ENCODE results near the gene COL7A1.

COL7A1 gene

DNA sequence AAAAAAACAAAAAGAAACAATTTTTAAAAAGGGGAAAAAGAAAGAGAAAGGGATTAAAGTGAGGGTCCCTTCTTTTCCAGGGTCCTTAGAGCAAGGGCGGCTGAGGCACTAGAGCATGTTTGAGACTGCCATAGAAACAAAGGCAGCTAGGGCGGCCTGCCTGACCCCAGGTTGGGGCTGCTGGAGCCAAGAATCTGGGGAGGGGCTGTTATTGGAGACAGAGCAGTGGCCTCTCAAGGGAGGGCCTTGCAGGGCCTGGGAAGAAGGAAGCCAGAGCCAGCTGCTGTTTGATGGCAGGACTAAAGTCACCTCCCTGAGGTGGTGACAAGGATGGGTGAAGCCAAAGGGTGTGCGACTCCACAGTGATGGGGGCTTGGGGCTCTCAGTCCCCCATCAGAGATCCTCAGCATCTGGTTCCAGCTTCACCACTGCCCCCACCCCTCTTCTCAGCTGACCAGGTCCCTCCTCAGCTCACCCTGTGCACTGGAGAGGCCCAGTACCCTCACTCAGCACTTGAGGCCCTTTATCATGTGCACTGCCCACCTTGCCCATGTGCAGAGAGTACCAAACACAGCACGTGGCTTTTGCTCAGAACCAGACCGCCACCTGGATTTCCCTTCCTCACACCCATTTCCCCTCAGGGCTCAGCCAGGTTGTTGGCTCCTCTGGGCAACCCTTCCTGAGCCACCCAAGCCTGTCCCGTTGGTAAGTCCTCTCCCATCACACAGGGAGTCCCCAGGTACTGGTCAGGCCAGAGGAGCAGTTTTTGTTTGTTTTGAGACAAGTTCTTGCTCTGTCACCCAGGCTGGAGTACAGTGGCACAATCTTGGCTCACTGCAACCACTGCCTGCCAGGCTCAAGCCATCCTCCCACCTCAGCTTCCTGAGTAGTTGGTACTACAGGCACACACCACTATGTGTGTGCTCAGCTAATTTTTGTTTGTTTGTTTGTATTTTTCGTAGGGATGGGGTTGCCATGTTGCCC, 24.7 kb upstream of the COL7A1 start:
- DNase-seq (ENCODE audit: low spot score), result no peak

DNA sequence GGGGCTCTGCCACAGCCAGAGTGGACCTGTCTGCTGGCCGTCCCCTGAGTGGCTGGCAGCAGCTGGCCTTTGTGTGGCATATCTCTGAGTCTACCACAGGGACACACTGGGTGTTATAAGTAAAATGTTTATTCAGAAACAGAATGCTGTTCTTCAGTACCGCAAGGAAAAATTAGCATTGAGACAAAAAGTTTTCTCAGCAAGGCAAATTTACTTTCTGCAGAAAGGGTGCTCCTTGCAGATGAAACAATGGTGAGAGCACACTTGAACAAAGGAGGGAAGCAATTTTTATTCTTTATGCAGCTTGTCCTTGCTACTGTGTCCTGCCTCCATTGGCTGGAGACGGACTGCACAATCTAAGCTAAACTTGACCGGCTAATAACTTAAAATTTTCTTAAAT, 22.4 kb upstream of the COL7A1 start:
- DNase-seq (ENCODE audit: low spot score), result no peak

DNA sequence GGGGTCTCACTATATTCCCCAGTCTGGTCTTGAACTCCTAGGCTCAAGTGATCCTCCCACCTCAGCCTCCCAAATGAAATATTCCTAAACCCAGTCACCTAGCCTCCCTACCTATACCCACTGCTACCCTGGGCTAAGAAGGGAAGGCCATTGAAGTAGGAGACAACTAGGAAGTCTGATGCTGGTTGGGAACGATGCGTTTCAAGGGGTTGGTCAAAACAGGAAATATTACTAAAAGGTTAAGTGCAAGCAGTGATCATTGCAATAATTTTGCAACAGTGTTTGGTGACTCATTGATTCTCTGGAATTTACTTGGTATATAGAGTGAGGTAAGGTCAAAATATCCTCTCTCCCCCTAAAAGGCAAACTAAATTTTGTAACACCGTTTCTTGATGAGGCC, 18.9 kb upstream of the COL7A1 start:
- DNase-seq (ENCODE audit: low spot score), result no peak

DNA sequence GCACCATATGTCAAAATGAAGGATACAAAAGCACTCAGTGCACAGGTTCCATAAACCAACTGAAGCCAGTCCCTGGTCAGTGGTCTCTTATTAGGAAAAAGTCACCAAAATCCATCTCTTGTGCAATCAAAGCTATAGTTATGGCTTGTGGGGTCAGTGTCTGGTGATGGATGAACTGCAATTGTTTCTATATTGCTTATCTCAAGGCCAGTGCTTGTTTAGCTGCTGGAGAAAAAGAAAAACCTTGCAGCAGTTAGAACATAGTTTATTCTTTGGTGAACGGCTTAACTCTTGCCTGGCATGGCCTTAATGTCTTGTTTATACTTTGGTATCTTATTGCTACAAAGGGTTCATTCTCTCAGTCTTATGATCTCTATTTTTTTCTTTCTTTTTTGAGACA, 17.2 kb upstream of the COL7A1 start:
- DNase-seq (ENCODE audit: low spot score), result no peak

DNA sequence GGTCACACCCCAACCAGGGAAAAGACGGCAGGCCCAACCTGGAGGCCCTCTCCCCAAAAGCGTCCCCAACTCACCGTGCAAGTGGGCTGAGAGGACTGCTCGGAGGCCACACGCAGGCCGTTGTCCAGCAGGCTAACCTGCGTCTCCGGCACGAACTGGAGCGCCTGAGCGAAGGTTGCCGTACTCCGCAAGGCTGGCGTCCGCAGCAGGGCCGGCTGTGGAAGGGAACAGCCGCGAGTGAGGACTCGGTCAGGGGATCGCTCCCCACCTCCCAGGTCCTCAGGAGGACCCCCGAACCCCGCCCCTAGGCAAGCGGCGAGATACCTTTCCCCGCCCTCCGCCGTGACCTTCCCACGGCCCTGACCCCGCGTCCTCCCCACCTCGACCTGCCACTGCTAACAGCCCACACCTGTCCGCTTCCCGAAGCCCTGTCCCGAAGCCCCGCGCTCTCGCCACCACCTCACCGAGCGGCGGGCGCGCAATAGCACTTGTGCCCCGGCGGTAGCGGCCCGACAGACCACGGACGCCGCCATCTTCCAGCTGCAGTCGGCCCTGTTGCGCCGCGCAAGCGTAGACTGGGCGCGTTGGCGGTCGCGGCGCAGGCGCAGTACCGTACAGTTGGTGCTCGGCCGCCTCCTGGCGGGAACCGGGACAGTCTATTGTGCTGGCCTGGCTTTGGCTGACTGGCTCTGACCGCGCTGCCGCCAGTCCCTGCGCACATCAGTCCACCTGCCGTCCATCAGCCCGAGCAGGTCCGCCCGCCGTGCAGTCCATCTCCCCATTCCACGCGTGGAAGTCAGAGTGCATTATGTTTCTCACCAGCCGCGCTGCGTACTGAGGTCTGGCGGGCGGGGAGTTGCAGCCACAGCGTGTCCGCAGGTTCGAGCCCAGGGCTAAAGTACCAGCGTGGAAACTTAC, 14.2 kb upstream of the COL7A1 start, which contains the start of gene UQCRC1:
Gene UQCRC1 (minus strand): TSS at position 559 of the 918 bp plus-strand sequence. CDS start 26 bp downstream, at position 533.
- DNase-seq (ENCODE audit: low spot score), result peak; percentile 94

DNA sequence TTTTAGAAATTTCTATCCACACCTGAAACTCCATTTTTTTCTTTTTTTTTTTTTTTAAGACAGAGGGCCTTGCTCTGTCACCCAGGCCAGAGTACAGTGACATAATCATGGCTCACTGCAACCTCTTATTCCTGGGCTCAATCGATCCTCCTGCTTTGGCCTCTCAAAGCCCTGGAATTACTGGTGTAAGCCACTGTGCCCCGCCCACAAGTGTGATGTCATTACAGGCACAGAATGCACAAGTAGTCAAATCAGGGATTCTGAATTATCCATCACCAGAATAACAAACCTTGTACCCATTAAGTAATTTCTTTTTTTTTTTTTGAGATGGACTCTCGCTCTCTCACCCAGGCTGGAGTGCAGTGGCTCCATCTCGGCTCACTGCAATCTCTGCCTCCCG, 12.4 kb upstream of the COL7A1 start:
- no peak for DNase-seq (ENCODE audit: low spot score)

DNA sequence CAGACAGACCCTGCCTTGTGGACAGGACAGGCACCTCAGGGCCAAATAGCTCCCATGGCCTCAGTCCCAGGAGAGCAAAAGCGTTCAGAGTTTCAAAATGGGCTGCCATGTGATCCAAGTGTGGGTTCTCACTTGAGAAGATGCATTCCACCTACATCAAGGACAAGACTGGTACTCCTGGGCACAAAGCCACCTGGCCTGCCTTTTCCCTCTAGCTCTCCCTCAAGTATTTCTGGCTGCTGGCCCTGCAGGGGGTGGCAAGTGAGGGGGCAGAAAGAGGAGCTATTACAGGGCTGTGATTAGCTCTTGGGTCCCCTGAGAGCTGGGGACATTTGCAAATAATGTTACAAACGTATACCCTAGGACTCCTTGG, 6.5 kb upstream of the COL7A1 start:
- no peak for DNase-seq (ENCODE audit: low spot score)

DNA sequence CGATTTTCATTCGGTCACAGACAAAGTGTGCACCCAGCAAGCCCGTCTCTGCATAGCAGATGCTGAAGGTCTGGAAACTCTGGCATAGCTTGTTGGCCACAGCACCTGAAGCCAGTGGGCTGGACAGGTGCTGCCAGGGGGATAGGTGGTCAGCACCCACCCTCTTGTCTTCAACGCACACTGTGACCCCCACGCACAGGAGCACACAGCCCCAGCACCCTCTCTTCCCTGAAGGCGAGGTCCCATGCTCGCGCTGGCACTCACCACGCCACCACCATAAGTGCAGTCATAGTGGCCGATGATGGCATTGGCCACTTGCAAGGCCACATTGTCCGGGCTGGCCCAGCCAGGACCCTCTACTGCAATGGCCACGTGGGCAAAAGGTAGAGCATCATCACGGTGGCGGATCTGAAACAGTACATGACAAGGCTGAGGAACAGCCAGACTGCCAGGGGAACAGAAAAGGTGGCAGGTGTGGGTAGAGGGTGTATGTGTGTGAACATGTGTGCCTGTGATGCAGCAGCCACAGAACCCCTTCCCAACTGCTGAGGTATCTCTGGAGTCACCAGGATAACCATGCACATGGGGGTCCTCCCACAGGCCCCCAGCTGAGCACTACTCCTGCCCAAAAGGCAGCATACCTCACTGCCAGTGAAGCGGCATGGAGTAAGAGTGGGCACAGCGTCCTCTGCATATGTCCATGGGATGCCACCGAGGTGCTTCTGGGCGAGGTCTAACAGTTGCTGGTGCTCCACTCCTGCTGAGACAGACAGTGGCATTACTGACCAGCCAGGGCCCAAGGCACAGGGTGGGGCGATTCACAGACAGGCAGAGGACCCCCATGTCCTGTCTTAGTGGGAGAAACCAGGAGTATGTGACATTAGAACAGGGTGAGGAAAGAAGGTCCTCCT, 5.8 kb upstream of the COL7A1 start:
- DNase-seq (ENCODE audit: low spot score), result no peak

DNA sequence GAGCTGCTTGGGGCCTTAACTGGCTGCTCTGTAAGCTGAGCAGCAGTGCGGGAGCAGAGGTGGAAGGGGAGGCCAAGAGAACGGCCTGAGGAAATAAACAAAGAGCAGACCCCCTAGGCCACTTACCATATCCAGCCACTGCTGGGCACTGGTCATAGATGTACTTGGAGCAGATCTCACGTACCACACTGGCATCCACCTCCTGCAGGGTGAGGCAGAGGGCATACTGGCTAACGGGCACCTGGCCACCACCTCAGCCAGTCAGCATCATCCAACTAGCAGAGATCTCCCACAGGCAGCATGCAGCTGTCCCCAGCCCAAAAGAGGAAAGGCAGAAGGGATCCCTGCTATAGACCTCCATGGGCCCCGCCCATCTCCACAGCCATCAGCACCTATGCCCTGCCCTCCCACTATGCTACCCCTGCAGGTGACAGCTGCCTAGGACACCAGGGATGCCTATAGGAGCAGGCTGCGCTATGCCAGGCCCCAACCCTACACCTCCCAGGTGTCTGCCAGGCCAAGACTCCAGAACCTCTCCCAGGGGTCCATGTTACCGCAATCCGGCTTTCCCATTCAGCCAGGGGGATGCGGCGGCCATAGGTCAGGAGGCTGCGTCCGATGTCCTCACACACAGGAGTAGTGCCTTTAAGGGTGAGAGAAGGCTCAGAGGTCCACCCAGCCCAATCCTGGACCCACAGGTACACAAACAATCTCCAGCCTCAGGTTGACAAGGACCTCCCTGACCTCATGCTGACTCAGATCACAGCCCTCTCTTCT, 4.6 kb upstream of the COL7A1 start:
- DNase-seq (ENCODE audit: low spot score), result no peak

DNA sequence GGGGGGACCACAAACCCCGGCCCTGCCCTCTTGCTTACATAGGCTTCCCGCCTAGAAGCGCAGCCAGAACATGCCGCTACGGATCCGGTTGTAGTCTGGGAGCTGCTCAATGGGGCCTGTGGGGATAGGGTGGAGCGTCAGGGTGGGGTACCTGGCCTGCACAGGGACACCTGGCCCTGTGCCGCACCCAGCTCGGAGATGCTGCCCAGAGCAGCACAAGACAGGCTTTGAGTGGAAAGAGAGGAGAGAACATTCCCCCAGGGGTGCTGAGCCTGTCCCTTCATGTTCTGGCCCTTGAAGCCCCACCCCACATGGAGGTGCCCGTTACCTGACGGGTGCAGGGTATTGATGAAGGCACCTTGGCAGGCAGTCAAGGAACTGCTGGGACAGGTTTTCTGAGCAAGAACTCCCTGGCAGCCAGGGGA, 4.0 kb upstream of the COL7A1 start:
- DNase-seq (ENCODE audit: low spot score), result no peak

DNA sequence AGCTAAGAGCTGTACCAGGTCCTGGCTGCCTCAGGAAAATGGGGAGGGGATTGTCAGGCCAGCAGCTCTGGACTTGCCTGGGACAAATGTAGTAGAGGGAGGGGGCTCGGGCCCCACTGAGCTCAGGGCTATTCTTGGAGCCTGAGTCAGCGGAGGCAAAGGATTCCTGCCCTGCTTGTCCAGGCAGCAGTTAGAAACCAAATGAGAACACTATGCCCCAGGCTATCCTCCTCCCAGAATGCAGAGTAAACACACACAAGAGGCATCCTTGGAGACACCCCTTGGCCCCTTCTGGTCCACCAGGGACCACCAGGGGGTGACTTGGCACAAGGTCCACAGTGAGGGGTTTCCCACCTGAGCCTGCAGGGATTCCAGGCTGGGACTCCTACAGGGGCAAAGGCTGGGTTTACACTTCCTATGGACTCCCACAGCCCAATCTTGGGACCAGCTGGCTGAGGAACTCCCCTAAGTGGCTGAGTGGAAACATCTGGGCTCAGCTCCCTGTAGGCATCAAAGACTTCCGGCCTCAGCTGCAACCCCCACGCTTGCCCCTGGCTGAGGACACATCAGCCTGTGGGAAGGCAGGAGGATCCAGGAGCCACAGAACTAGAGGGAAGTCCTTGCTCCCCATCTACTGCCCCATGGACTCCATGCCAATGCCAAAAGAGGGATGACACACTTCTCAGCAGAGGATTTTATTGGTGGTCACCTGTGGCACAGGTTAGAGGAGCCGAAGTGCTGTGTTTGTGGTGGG, 3.4 kb upstream of the COL7A1 start:
- no peak for DNase-seq (ENCODE audit: low spot score)

DNA sequence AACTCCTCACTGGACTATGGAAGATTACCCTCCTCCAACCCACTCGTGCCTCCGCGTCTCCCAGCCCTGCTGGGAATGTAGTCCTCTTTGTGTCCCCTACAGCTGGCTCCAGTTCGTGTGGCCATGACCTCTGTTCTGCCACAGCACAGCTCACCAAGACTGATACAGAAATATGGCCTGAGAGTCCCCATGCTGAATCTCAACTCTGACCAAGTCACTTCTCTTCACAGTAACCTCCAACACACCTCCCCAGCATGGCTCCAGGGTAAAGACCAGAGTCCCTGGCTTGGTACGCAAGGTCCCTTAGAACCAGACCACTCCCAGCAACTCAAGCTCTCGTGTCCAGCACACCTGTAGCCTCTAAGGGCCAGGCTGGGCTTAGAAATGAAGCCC, 2.3 kb upstream of the COL7A1 start:
- DNase-seq (ENCODE audit: low spot score), result no peak

DNA sequence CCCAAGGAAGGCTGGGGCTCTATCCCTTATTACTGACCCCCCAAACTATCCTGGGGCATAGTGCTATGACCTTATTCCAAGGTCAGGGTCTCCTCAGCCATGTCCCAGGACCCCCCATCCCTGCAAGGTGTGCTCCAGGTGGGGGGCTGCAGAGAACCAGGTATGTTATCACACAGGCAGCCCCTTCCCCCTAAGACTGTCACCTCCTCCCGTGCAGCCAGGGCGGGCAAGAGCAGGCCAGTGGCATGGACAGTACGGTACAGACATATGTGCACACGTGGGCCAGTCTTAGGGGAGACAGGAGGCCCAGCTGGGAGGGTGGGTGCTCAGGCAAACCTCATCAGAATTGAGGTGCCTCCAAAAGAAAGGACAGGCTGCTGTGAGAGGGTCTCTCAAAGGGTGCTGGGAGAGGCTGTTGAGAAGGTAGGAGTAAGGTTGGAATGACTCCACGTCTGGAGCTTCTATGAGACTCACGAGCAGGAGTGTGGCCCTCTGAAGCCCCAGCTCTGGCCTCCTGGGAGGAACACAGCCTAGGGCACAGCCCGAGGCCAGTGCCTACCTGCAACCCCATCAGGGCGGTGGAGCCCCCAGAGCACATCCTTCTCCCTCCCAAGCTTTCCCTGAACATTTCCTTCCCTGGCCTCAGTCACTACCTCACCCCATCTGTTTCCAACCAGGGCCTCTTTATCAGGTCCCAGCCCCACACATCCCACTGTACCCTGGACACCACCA, 1.7 kb upstream of the COL7A1 start:
- no peak for DNase-seq (ENCODE audit: low spot score)

DNA sequence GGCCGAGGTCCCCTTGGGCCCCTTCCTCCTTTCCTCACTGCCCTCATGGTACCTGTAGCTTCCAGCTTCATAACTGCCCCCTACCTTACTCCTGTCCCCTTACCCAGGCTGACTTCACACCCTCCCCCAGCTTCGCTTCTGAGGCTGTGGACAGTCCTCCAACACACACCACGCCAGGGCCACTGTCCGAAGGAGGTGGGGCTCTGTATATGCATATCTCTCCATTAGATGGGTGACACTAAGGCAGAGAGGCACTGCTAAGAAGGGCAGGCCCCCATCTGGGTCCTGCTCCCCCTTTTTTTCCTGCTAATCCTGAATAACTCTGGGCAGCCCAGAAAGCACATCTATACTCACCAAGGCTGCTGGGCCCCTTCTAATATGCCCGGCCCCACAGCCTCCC, 1.0 kb upstream of the COL7A1 start:
- DNase-seq (ENCODE audit: low spot score), result no peak

DNA sequence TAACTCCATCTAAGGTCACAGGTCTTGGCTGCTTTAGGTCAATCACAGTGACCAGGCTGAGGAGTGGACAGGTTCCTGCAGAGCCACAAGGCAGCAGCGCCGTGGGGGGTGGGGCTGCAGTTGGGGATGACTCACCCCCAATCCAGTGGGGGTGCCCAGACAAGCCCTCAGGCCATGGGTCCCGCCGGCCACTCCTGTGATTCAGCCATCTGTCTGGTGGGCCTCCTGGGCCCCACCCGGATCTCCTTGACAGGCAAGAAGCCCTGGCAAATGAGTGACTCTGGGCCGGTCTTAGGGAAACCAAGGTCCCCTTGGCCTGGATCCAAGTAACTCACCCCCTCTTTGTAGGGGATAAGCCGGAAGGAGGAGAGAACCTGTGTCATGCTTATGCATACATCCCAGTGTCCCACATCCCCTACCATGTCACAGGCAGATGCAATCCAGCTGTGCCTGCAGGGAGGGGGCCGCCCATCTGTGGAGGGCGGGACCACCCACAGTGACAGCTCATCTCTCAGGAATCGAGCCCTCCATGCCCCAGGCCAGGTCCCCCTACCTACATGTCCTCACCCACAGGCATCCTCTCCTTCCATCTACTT, 495 bp upstream of the COL7A1 start:
- no peak for DNase-seq (ENCODE audit: low spot score)

DNA sequence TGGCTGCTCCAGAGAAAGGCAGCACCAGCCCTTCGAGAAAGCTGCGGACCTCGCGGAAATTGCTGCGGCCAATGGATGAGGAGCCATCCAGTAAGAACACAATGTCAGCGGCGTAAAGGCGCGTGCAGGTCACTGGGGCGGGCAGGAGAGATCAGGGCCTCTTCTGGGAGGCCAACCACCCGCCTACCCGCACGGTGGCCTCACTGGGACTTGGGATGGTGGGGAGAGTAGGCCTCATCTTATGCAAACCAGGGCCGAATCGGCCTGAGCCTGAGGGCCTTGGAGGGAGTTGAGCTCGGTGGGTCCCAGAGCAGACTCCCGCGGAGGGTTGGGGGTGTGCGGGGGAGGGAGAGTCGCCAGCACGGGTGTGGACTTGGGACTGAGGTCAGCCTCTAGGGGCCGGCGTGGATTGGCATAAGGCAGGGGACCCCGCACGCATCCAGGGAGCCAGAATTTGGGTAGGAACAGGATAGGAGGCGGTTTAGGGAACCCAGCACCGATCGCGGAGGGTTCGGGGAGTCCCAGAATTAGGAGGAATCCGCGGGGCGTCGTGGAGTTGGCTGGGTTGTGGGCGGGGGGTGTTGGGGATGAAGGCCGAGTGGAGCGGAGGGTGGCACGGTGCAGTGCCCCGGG, 596 bp downstream of the COL7A1 start:
- no peak for DNase-seq (ENCODE audit: low spot score)

DNA sequence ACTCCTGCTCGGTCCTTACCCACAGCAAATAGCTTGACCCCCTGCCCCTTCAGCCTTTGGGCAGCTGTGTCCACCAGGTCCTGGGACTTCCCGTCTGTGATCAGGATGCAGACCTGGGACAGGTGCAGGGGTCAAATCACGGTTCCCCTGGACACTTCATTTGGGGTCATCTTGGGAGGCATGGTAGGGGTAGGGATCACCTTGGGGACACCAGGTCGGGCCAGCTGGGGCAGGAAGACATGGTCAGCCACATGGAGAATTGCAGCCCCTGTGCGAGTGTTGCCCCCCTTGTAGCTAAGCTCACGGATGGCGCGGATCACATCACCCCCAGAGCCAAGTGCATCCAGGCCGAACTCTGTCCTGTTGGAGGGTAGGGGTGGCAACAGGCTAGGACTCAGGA, 1.8 kb downstream of the COL7A1 start:
- no peak for DNase-seq (ENCODE audit: low spot score)

DNA sequence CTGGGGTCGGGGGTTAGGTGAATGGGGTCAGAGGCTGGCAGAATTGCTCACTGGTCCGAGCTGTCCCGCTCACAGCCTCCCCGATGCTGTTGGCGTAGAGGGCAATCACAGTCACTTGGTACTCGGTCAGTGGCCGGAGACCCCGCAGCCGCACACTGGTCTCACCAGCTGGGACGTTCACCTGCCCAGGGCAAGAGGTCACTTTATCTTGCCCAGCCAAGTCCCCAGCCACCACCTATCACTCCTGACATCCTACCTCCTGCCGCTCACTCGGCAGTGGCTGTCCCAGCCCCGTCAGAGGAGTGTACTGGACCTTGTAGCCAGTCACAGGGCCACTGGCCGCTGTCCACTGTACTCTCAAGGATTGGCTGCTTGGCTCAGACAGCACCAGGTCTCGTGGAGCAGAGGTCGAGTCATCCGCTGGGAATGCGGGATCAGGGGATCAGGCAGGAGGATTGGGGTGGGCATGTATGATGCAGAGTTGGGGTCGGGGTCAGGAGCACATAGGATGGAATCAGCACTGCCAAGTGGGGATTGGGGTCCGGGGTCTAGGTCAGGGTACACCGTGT, 2.5 kb downstream of the COL7A1 start:
- no peak for DNase-seq (ENCODE audit: low spot score)
